Measurements from ENCODE around the gene KIR3DL3.

DNA sequence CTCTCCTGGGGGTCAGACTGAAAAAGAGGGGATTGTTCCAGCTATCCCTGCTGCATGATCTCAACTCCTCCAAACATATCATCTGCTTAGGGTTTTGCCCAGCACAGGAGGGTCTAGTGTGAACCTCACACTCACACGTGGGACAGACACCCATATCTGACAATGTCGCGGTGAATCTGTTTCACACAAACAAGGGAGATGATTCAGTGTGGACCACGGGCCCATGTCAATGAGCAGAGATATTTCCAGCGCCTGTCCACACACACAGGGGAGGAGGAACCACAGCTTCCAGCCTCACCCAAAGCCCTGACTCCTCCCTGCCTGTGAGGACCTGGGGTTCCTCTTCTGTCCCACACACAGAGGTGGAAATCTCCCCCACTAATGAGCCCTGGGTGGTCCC is 29.6 kb upstream of the KIR3DL3 start:
- TF ChIP-seq, protein P1, sequence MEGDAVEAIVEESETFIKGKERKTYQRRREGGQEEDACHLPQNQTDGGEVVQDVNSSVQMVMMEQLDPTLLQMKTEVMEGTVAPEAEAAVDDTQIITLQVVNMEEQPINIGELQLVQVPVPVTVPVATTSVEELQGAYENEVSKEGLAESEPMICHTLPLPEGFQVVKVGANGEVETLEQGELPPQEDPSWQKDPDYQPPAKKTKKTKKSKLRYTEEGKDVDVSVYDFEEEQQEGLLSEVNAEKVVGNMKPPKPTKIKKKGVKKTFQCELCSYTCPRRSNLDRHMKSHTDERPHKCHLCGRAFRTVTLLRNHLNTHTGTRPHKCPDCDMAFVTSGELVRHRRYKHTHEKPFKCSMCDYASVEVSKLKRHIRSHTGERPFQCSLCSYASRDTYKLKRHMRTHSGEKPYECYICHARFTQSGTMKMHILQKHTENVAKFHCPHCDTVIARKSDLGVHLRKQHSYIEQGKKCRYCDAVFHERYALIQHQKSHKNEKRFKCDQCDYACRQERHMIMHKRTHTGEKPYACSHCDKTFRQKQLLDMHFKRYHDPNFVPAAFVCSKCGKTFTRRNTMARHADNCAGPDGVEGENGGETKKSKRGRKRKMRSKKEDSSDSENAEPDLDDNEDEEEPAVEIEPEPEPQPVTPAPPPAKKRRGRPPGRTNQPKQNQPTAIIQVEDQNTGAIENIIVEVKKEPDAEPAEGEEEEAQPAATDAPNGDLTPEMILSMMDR (optimal IDR thresholded peaks at IDR 0.05 in 1 of 3, IDR thresholded peaks at IDR 0.05 in 1 of 3, conservative IDR thresholded peaks at IDR 0.05 in 1 of 3; ENCODE audit: extremely low read depth in 1 of 3, insufficient read depth in 2 of 3, low read length in 3 of 3), result no peak
- no peak for TF ChIP-seq EZH2 (IDR thresholded peaks at IDR 0.05; ENCODE audit: low read length)
